GM23248 (cell line): Measurements from ENCODE around the gene XIRP2.

Source experiments
- EZH2 ChIP-seq: fragments of 200-600 bp; sonication (generic); IDR thresholded peaks from 2 replicates; pipeline ENCODE4 v1.6.1; 2018; ENCODE audit warnings: antibody characterized with exemption, mild to moderate bottlenecking; ENCODE audit not compliant: insufficient read depth, poor library complexity, severe bottlenecking
- EZH2phosphoT487 ChIP-seq: fragments of 200-600 bp; sonication (generic); IDR thresholded peaks from 2 replicates; pipeline ENCODE4 v1.6.1; 2018; ENCODE audit warnings: antibody characterized with exemption, moderate library complexity, mild to moderate bottlenecking, low read depth; ENCODE audit not compliant: insufficient read depth

- no peak for TF ChIP-seq EZH2
- no peak for TF ChIP-seq EZH2phosphoT487
Observed at GRCh38 chr2:166972002-166972401, 83.7 kb downstream of the XIRP2 start.
